ENCODE data around the gene AGAP1.

- no peak for TF ChIP-seq POLR2A (IDR thresholded peaks at IDR 0.05; ENCODE audit: low read depth, low read length)
- TF ChIP-seq POLR2AphosphoS5 (IDR thresholded peaks at IDR 0.05; ENCODE audit: low read depth, low read length) = no peak
Measured at GRCh38 chr2:236010920-236011685, 517.3 kb downstream of the AGAP1 start.
